Measurements from ENCODE around the gene DKC1.

Gene DKC1

GRCh38 chrX:154784149-154784995 is 21.7 kb downstream of the DKC1 start:
- no peak for TF ChIP-seq CTCF (IDR thresholded peaks at IDR 0.05; ENCODE audit: insufficient read depth, low read length)
- peak; percentile 81 for TF ChIP-seq SPI1 (IDR thresholded peaks at IDR 0.05; ENCODE audit: borderline replicate concordance, low read depth)
- Histone ChIP-seq H3K27ac (replicated peaks) (peak overlapping the region; percentile 49), H3K4me3 (replicated peaks; ENCODE audit: insufficient read depth, low read length) (no peak overlapping the region), H3K27me3 (ENCODE audit: insufficient read depth, poor library complexity, severe bottlenecking) (no peaks in the 10 kb centered on the region)
- DNase-seq (ENCODE audit: low read depth in 1 of 2, low spot score in 1 of 2), result peak in 1 of 2 experiments; percentile 66

- no peak for TF ChIP-seq POLR2AphosphoS5 (IDR thresholded peaks at IDR 0.05; ENCODE audit: low read depth)
- TF ChIP-seq SPI1 (IDR thresholded peaks at IDR 0.05; ENCODE audit: borderline replicate concordance, low read depth), result no peak
- TF ChIP-seq CTCF (IDR thresholded peaks at IDR 0.05; ENCODE audit: insufficient read depth, low read length), result no peak
- no peak for TF ChIP-seq GABPA (IDR thresholded peaks at IDR 0.05; ENCODE audit: low read depth)
- no peak for TF ChIP-seq REST (IDR thresholded peaks at IDR 0.05; ENCODE audit: insufficient replicate concordance, low read depth)
- Histone ChIP-seq H3K27ac (replicated peaks) (peak overlapping the region; percentile 49), H3K4me3 (replicated peaks; ENCODE audit: insufficient read depth, low read length) (no peak overlapping the region), H3K27me3 (ENCODE audit: insufficient read depth, poor library complexity, severe bottlenecking) (no peaks in the 10 kb centered on the region)
- peak in 1 of 2 experiments; percentile 49 for DNase-seq (ENCODE audit: low read depth in 1 of 2, low spot score in 1 of 2)
Measured at GRCh38 chrX:154785716-154786115, 23.1 kb downstream of the DKC1 start.

- Histone ChIP-seq H3K4me3 (replicated peaks; ENCODE audit: insufficient read depth, low read length) (no peak overlapping the region), H3K27ac (replicated peaks) (no peak overlapping the region), H3K27me3 (ENCODE audit: insufficient read depth, poor library complexity, severe bottlenecking) (no peaks in the 10 kb centered on the region)
- TF ChIP-seq GABPA (IDR thresholded peaks at IDR 0.05; ENCODE audit: low read depth) (no peak), POLR2AphosphoS5 (IDR thresholded peaks at IDR 0.05; ENCODE audit: low read depth) (no peak), SPI1 (IDR thresholded peaks at IDR 0.05; ENCODE audit: borderline replicate concordance, low read depth) (no peak), REST (IDR thresholded peaks at IDR 0.05; ENCODE audit: insufficient replicate concordance, low read depth) (no peak), CTCF (IDR thresholded peaks at IDR 0.05; ENCODE audit: insufficient read depth, low read length) (no peak)
- no peak for DNase-seq (ENCODE audit: low read depth in 1 of 2, low spot score in 1 of 2)
Measured at GRCh38 chrX:154791467-154791866, 28.8 kb downstream of the DKC1 start.

Data from HL-60 (cell line).